Measurements from ENCODE around the gene EIF5.

The EIF5 gene

GRCh38 chr14:103311171-103311997 lies 22.7 kb upstream of the EIF5 start:
- no peak for DNase-seq

- DNase-seq = no peak
Observed at GRCh38 chr14:103312006-103312635, 21.9 kb upstream of the EIF5 start.

- no peak for DNase-seq
Observed at GRCh38 chr14:103313704-103314103, 20.3 kb upstream of the EIF5 start.

- no peak for DNase-seq
Observed at GRCh38 chr14:103314496-103315277, 19.4 kb upstream of the EIF5 start.

- DNase-seq = no peak
Observed at GRCh38 chr14:103315351-103315911, 18.6 kb upstream of the EIF5 start.

GRCh38 chr14:103315941-103316340 lies 18.1 kb upstream of the EIF5 start:
- DNase-seq = no peak

- DNase-seq = no peak
Observed at GRCh38 chr14:103316721-103317121, 17.3 kb upstream of the EIF5 start.

GRCh38 chr14:103317251-103317650 lies 16.8 kb upstream of the EIF5 start:
- DNase-seq = no peak

- no peak for DNase-seq
Observed at GRCh38 chr14:103317976-103318580, 16.0 kb upstream of the EIF5 start.

GRCh38 chr14:103318750-103319419 lies 15.2 kb upstream of the EIF5 start:
- DNase-seq = no peak

- DNase-seq = no peak
Observed at GRCh38 chr14:103319422-103319821, 14.6 kb upstream of the EIF5 start.

GRCh38 chr14:103326078-103326477 lies 8.0 kb upstream of the EIF5 start:
- DNase-seq = no peak

- DNase-seq = no peak
Observed at GRCh38 chr14:103328941-103329340, 5.1 kb upstream of the EIF5 start.

GRCh38 chr14:103329401-103330347 lies 4.4 kb upstream of the EIF5 start:
- DNase-seq = peak; percentile 23

GRCh38 chr14:103330536-103330935 lies 3.5 kb upstream of the EIF5 start:
- no peak for DNase-seq

GRCh38 chr14:103332143-103332919 lies 1.7 kb upstream of the EIF5 start:
- DNase-seq = no peak

GRCh38 chr14:103334644-103335622 lies 896 bp downstream of the EIF5 start:
- no peak for DNase-seq

GRCh38 chr14:103336191-103336590 lies 2.2 kb downstream of the EIF5 start:
- no peak for DNase-seq

GRCh38 chr14:103337794-103338193 lies 3.8 kb downstream of the EIF5 start:
- DNase-seq = no peak
